Measurements from ENCODE around the gene P2RY13. TPM values are rescaled to one million over a fixed set of nuclear protein-coding genes. Genes with fewer than 3 reads are reported as not detected.

The P2RY13 gene
- 1 to 10 TPM in 2 of 4 donors, under 1 TPM in 2; 0.20 to 3.1 (median 0.78) TPM for total RNA-seq

- Histone ChIP-seq H3K36me3 (no peaks in the 10 kb centered on the region), H3K9me3 (no peaks in the 10 kb centered on the region), H3K27me3 (no peaks in the 10 kb centered on the region), H3K4me1 (peaks cover 0 to 13% (median 0%) of the 10 kb centered on the region in 4 donors), H3K4me3 (peak within 1 kb of the TSS in 2 of 4 donors; percentile 1 to 39), H3K27ac (peak within 1 kb of the TSS in 1 of 4 donors; percentile 29)
- TF ChIP-seq EP300 (IDR thresholded peaks at IDR 0.05) (peak in 1 of 2 donors; percentile 42), CTCF (IDR thresholded peaks at IDR 0.05) (no peak)
- DNase-seq (ENCODE audit: low spot score in 2 of 2): no peak
- WGBS, 2 donors: 89 to 92% methylated on average over 1 of the region's 1 CpG
Measured at GRCh38 chr3:151329363-151329762, at the start of gene P2RY13. Gene P2RY13, minus strand, starts transcription at chr3:151329549. Its CDS starts 21 bp downstream, at chr3:151329528.

GRCh38 chr3:151377768-151378385 is 48.5 kb upstream of the P2RY13 start:
- 88 to 90% methylated on average over 8 of the region's 8 CpGs for WGBS, 2 donors

GRCh38 chr3:151372063-151372820 is 42.9 kb upstream of the P2RY13 start:
- Histone ChIP-seq H3K4me1 (peaks cover 0 to 5% (median 0%) of the 10 kb centered on the region in 4 donors), H3K27me3 (no peaks in the 10 kb centered on the region), H3K4me3 (no peak overlapping the region), H3K36me3 (peaks cover 0 to 4% (median 0%) of the 10 kb centered on the region in 3 donors), H3K9me3 (no peaks in the 10 kb centered on the region), H3K27ac (no peak overlapping the region)
- DNase-seq (ENCODE audit: low spot score in 2 of 2): no peak
- no peak for TF ChIP-seq EP300 (IDR thresholded peaks at IDR 0.05)
- no peak for TF ChIP-seq CTCF (IDR thresholded peaks at IDR 0.05)
- no peak for TF ChIP-seq POLR2A (IDR thresholded peaks at IDR 0.05)
- WGBS, 2 donors: 78 to 91% methylated on average over 4 of the region's 4 CpGs

More at GRCh38 chr3:151377768-151378385, 48.5 kb upstream of the P2RY13 start:
- Histone ChIP-seq H3K4me1 (peaks cover 0 to 13% (median 3%) of the 10 kb centered on the region in 4 donors), H3K27ac (no peak overlapping the region), H3K36me3 (peaks cover 0 to 5% (median 0%) of the 10 kb centered on the region in 3 donors), H3K27me3 (no peaks in the 10 kb centered on the region), H3K9me3 (no peaks in the 10 kb centered on the region), H3K4me3 (no peak overlapping the region)
- DNase-seq (ENCODE audit: low spot score in 2 of 2): no peak
- TF ChIP-seq POLR2A (IDR thresholded peaks at IDR 0.05): no peak
- TF ChIP-seq CTCF (IDR thresholded peaks at IDR 0.05): no peak
- TF ChIP-seq EP300 (IDR thresholded peaks at IDR 0.05): no peak

- H3K27ac ChIP-seq: no peak overlapping the region
- no peak for TF ChIP-seq CTCF (IDR thresholded peaks at IDR 0.05)
- no peak for DNase-seq (ENCODE audit: low spot score in 2 of 2)
- H3K4me3 ChIP-seq: no peak overlapping the region
- H3K36me3 ChIP-seq: peaks cover 0 to 4% (median 0%) of the 10 kb centered on the region in 3 donors
- H3K9me3 ChIP-seq: no peaks in the 10 kb centered on the region
- H3K27me3 ChIP-seq: no peaks in the 10 kb centered on the region
- peaks cover 0 to 5% (median 0%) of the 10 kb centered on the region in 4 donors for H3K4me1 ChIP-seq
Measured at GRCh38 chr3:151371526-151371925, 42.2 kb upstream of the P2RY13 start.

GRCh38 chr3:151367448-151367847 is 38.1 kb upstream of the P2RY13 start:
- Histone ChIP-seq H3K4me1 (peaks cover 0 to 12% (median 4%) of the 10 kb centered on the region in 4 donors), H3K27ac (no peak overlapping the region), H3K27me3 (no peaks in the 10 kb centered on the region), H3K4me3 (no peak overlapping the region), H3K9me3 (no peaks in the 10 kb centered on the region), H3K36me3 (peaks cover 0 to 4% (median 0%) of the 10 kb centered on the region in 3 donors)
- WGBS, 2 donors: 76 to 84% methylated on average over 5 of the region's 5 CpGs
- TF ChIP-seq POLR2A (IDR thresholded peaks at IDR 0.05) (no peak), CTCF (IDR thresholded peaks at IDR 0.05) (no peak), EP300 (IDR thresholded peaks at IDR 0.05) (no peak)
- DNase-seq (ENCODE audit: low spot score in 2 of 2): no peak

All from tibial nerve (tissue), 4 donors.